ENCODE results near the gene PSEN1.

DNA sequence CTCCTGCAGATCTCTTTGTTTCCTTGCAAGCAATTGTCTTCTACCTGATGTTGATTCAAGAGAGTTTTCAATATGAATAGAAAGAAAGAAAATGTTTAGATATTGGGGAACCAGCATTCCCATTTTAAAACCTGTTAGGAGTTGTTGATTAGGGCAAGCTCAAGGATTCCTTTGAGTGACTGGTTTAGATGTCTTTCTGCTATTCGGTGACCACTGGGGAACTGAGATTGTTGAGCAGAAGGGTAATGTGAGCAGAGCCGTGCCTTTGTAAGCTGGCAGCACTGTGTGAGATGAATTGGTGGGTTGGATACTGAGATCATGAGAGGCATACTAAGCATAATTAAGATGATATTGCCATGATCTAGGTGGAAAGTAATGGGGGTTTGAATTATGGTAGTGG lies 61.9 kb downstream of the PSEN1 start:
- TF ChIP-seq REST (IDR thresholded peaks at IDR 0.05; ENCODE audit: low read depth, low read length) (no peak), TCF12 (IDR thresholded peaks at IDR 0.05) (no peak), RAD21 (IDR thresholded peaks at IDR 0.05; ENCODE audit: low read length) (no peak), MXI1 (IDR thresholded peaks at IDR 0.05; ENCODE audit: low read depth, low read length) (no peak), TAF1 (IDR thresholded peaks at IDR 0.05; ENCODE audit: borderline replicate concordance, low read depth, low read length) (no peak), EP300 (IDR thresholded peaks at IDR 0.05; ENCODE audit: borderline replicate concordance in 1 of 2, low read depth in 1 of 2, low read length in 1 of 2) (no peak), FOXM1 (IDR thresholded peaks at IDR 0.05; ENCODE audit: low read depth) (no peak), CHD2 (IDR thresholded peaks at IDR 0.05; ENCODE audit: low read length, partially characterized antibody) (no peak), YY1 (IDR thresholded peaks at IDR 0.05; ENCODE audit: low read depth) (no peak), POLR2AphosphoS5 (IDR thresholded peaks at IDR 0.05; ENCODE audit: low read depth, low read length) (no peak)
- TF ChIP-seq, protein P1, sequence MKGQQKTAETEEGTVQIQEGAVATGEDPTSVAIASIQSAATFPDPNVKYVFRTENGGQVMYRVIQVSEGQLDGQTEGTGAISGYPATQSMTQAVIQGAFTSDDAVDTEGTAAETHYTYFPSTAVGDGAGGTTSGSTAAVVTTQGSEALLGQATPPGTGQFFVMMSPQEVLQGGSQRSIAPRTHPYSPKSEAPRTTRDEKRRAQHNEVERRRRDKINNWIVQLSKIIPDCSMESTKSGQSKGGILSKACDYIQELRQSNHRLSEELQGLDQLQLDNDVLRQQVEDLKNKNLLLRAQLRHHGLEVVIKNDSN (IDR thresholded peaks at IDR 0.05; ENCODE audit: borderline replicate concordance, low read depth): no peak
- TF ChIP-seq, protein P2, sequence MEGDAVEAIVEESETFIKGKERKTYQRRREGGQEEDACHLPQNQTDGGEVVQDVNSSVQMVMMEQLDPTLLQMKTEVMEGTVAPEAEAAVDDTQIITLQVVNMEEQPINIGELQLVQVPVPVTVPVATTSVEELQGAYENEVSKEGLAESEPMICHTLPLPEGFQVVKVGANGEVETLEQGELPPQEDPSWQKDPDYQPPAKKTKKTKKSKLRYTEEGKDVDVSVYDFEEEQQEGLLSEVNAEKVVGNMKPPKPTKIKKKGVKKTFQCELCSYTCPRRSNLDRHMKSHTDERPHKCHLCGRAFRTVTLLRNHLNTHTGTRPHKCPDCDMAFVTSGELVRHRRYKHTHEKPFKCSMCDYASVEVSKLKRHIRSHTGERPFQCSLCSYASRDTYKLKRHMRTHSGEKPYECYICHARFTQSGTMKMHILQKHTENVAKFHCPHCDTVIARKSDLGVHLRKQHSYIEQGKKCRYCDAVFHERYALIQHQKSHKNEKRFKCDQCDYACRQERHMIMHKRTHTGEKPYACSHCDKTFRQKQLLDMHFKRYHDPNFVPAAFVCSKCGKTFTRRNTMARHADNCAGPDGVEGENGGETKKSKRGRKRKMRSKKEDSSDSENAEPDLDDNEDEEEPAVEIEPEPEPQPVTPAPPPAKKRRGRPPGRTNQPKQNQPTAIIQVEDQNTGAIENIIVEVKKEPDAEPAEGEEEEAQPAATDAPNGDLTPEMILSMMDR (IDR thresholded peaks at IDR 0.05): no peak
